Activated CD4-positive, alpha-beta T cell treated with anti-CD3 and anti-CD28 coated beads for 48 hours (primary cell): Measurements from ENCODE around the gene PDZRN4.

ENCODE experiments used
- DNase-seq: peaks from one replicate; pipeline ENCODE4 v3.0.0-alpha.2; 2020

The PDZRN4 gene

DNA sequence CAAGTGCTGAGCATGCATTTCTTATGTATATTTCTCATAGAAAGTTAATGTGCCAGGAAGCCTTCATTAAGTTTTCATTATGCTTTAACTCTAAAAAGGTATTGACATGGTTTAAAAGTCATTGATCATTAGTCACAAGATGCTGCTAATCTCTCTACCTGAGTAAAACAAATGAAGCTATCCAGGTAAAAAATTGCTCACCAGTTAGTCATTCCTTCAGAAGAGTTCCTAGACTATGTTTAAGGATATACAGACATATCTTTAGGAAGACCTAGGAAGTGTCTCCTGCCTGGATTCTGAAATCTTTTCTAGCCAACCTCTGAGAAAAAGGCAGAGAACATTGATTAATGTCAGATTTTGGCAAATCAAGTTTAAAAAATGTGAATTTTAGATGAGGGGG, 274.2 kb downstream of the PDZRN4 start:
- no peak for DNase-seq

DNA sequence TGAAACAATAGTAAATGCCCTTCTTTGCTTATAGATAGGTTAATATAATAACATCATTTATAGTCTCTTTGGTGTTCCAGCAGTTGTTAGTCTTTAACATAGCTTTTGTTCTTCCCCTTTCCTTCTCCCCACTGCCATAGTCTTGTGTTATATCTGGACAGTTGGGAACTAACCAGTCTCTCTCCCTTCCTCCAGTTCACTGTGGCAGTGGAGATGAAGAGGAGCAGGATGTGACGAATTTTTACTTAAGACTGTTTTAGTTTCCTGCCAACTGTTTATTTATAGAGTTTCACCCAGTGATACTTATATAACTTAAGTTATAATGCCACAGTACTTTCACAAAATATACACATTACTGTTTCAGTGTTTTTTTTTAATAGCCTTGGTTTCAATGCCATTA, 277.4 kb downstream of the PDZRN4 start:
- DNase-seq: no peak

GRCh38 chr12:41466300-41466699, 278.2 kb downstream of the PDZRN4 start:
- DNase-seq: no peak

DNA sequence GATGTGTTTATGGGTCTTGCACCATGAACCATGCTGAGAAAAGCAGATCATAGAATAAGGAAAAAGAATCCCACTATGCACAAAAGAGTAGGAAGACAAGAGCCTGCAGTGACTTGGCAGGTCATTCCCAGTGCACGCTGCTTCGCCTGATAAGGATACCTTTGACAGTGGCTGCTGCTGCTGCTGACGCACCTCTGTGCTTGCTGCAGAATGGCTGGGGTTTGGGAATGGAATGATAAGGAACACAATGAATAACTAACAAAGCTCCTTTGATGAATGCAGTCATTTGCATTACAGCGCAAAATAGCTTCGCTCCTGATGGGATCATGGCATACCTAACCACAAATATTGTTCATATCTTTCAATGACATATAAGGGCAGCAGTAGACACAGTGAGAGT, 278.7 kb downstream of the PDZRN4 start:
- no peak for DNase-seq

GRCh38 chr12:41467591-41468325, 279.6 kb downstream of the PDZRN4 start:
- no peak for DNase-seq

- DNase-seq: no peak
Observed at GRCh38 chr12:41468341-41468740, 280.2 kb downstream of the PDZRN4 start.

GRCh38 chr12:41468756-41469155, 280.6 kb downstream of the PDZRN4 start:
- no peak for DNase-seq

DNA sequence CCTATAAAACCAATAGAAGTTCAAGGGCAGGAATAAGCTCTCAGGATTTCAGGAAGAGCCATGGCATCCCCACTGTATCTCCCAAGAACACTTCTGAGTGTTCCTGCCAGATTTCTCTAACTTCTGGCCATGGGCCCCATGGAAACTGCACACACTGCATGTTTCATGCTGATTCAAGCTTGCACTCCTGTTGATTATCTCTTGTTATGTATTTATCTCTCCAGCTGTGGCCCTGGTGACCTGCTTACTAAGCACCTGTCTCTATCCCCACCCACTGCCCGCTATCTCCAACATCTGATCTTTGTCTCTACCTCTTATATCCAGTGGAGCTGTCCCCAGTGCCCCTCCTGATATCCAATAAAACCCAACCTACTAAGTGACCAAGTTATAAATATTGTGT, 285.3 kb downstream of the PDZRN4 start:
- DNase-seq: no peak

GRCh38 chr12:41474001-41474400, 285.9 kb downstream of the PDZRN4 start:
- DNase-seq: no peak

- DNase-seq: no peak
Observed at GRCh38 chr12:41476499-41477439, 288.6 kb downstream of the PDZRN4 start.

DNA sequence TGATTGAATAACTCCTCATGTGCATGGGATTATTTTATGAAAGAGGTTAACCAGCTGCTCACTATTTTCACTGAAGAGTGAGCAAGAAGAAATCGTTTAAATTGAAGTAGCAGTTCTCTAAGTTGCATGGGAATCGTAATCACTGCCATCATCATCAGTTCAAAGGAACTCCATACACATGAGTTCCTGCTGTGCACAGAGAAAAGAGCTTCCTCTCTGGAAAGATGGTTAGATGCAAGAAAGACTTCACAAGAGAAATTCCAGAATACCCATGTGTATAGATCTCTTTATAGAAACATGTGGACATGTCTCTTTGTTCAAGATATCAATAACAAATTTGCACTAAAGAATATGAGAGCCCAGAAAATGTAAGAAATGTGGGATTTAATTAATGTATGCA, 291.3 kb downstream of the PDZRN4 start:
- DNase-seq: no peak

DNA sequence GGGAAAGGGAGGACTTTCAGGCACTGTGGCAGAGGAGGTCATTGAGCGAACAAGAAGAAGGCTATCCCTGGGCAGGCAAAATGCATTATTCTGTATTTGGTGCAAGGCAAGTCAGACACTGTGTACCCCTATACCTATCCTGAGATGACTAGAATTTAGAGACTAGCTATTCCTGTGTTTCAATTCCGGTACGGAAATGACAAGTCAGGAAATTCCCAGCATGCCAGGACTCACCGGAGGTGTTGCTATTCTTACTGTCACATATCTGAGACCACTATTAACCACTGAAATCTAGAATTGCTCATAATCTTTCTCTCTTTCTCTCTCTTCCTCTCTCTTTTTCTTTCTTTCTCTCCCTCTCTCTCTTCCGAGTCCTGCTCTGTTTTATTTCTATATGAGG, 297.1 kb downstream of the PDZRN4 start:
- DNase-seq: no peak

GRCh38 chr12:41486718-41487117, 298.6 kb downstream of the PDZRN4 start:
- no peak for DNase-seq

DNA sequence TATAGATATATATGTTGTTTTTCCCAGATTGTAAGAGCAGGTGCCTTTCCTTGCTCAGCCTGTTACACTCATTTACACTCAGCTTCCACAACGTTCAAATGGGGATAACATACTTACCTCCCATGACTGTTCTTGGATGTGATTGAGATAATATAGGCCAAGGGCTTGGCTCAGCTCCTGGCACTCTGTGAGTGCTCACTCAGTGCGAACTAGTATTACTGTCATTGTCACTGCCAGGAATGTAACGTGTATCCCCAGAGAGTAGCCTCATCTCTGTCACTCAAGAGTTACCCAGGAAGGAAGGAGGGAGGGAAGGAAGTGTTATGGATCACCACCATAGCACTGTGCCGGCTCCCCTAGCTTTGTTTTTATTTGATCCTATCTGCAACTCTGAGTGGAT, 307.9 kb downstream of the PDZRN4 start:
- DNase-seq: no peak

- DNase-seq: no peak
Observed at GRCh38 chr12:41497409-41497808, 309.3 kb downstream of the PDZRN4 start.

GRCh38 chr12:41504976-41505375, 316.9 kb downstream of the PDZRN4 start:
- DNase-seq: no peak

DNA sequence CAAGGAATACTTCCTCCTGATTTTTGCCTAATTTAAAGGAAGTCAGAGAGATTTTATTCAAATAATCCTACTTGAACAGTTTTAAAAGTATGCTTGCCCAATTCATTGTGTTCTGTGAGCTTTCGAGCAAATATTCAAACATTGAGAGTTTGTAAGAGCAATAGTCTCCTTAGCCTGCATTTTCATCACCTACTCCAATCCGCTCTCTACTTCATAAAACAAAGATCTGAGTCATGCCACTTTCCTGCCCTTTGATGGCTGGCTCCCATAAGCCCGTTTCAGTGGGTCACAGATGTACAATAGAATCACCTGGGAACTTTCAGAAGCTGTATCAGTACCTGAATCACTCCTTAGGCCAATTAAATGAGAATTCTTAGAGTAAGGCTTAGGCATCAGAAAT, 319.2 kb downstream of the PDZRN4 start:
- no peak for DNase-seq

GRCh38 chr12:41509271-41510055, 321.3 kb downstream of the PDZRN4 start:
- no peak for DNase-seq

DNA sequence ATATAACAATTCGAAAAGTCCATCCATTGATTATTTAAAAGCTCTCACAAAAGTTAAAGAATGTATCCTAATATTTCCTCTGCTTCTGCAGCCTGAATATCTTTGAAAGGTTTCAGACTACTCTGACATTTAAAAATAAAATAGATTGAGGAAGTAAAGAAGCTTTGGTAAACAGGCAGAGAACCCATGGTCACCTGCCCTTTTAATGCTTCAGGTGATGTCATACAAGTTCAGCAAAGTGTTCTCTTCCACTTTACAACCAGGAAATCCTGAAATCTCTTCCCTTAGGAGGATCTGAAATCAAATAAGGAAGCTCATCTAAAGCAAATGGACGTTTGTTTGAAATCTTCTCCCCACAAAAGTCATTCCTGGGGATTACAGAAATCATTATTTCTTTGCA, 322.4 kb downstream of the PDZRN4 start:
- no peak for DNase-seq

DNA sequence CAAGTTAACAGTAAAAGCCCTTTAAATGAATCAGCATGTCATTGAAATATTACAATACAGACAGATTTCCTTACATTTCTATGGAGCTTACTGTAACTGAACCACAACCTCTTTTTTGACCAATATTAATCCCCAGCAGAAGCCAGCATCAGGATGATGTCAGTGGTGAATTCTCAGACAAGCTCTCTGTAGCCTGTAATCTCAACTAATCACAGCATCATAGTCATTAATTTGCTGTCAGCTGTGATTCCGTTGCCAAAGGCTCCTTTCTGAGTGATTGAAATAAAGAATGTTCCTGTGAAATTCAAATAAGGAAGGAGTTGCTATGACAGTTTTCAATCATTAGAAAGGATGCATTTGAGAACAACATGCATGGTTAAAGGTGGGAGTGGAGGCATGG, 323.1 kb downstream of the PDZRN4 start:
- DNase-seq: no peak

GRCh38 chr12:41512497-41512896, 324.4 kb downstream of the PDZRN4 start:
- DNase-seq: no peak

DNA sequence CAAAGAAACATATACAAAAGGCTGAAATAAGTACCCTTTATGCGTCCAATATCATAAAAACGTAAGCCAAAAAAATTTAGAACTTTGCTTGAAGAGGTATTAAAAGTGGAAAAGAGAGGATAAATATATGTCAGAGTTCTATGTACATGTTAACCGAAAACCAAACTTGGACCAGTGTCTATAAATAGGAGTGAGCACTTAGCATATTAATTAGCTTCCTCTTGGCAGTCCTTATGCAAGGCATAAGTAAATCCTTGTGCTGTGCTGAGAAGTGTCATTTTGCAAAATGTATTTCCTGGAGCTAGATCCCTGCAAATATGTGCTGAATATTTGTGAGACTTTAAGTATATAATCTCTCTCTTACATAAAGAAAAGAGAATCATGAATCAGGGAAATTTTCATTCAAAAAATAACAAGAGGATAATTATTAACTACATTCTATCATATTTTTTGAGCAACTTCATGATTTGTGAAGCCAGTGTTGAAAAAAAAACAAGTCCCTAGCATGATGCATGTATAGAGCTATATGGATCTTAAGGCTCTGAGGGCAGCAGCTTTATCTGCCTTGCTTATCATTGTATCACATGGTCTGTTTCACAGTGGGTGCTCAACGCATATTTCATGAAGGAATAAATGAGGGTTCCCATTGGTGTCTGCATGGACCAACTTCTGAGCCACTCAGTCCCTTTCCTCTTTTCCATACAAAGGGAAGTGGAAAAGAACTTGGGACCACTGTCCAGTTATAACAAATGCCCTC, 326.1 kb downstream of the PDZRN4 start:
- DNase-seq: no peak

DNA sequence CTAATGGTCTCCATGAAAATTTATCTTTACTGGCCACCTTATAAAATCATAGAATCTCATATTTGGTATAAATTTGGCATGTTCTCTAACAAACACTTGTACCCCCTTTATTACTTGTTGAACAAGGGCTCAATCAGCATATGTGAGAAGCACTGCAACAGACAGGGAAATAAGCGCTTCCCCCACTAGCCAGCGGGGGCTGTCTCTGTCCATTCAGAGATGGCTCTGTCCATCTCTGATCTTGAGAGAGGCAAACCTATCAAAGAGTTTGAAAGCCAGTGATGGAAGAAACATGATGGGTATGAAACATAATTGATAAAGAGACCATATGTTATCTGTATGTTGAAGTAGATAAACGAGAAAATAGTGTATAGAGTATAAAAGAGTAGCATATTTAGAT, 326.8 kb downstream of the PDZRN4 start:
- peak; percentile 4 for DNase-seq
